VCaP (cell line): ENCODE measurements around the gene FBXO21.

Experiments
- H3K27ac ChIP-seq: fragments of 450-650 bp; 2 replicates; pipeline ENCODE4 v1.5.1; 2017
- CTCF ChIP-seq: fragments of 450-650 bp; conservative IDR thresholded peaks from 2 replicates; pipeline ENCODE4 v1.5.1; 2017; ENCODE audit warnings: mild to moderate bottlenecking, moderate library complexity

Gene FBXO21

GRCh38 chr12:117190210-117190781 is at the start of gene FBXO21:
Gene FBXO21, minus strand, starts transcription at chr12:117190470. Its CDS starts 14 bp downstream, at chr12:117190456.
- peak within 1 kb of the TSS; percentile 91 for H3K27ac ChIP-seq
- TF ChIP-seq CTCF, result no peak

- H3K27ac ChIP-seq, result no peak overlapping the region
- TF ChIP-seq CTCF, result peak; percentile 92
These were observed 46.3 kb upstream of the FBXO21 start for GRCh38 chr12:117236456-117237001.

- H3K27ac ChIP-seq, result no peak overlapping the region
- TF ChIP-seq CTCF, result no peak
These were observed 45.0 kb upstream of the FBXO21 start for GRCh38 chr12:117235261-117235660.

- H3K27ac ChIP-seq, result no peak overlapping the region
- TF ChIP-seq CTCF, result no peak
These were observed 44.2 kb upstream of the FBXO21 start for GRCh38 chr12:117234441-117234840.

GRCh38 chr12:117231750-117232149 is 41.5 kb upstream of the FBXO21 start:
- no peak overlapping the region for H3K27ac ChIP-seq
- 0 out of 2 replicates have a peak, but pooled peaks have one; percentile 11 for TF ChIP-seq CTCF

- H3K27ac ChIP-seq, result no peak overlapping the region
- no peak for TF ChIP-seq CTCF
These were observed 38.0 kb upstream of the FBXO21 start for GRCh38 chr12:117228239-117228638.

- no peak overlapping the region for H3K27ac ChIP-seq
- TF ChIP-seq CTCF, result no peak
These were observed 36.9 kb upstream of the FBXO21 start for GRCh38 chr12:117227000-117227653.
